Left ventricle myocardium inferior (tissue), 1 donor: ENCODE measurements around the gene UVRAG. TPM values are rescaled to one million over a fixed set of nuclear protein-coding genes. Genes with fewer than 3 reads are reported as not detected.

Experiments used
- DNase-seq: peaks from one replicate; pipeline ENCODE4 v3.0.0-alpha.2; 2020
- H3K27ac ChIP-seq: fragments of 200-600 bp; replicated peaks from 2 replicates; pipeline ENCODE4 v1.8.0; 2021
- H3K27me3 ChIP-seq: fragments of 200-600 bp; 2 replicates; pipeline ENCODE4 v1.8.0; 2021; ENCODE audit warnings: low read depth
- H3K36me3 ChIP-seq: fragments of 200-600 bp; 2 replicates; pipeline ENCODE4 v1.8.0; 2021
- H3K4me1 ChIP-seq: fragments of 200-600 bp; 2 replicates; pipeline ENCODE4 v1.8.0; 2021
- H3K4me3 ChIP-seq: fragments of 200-600 bp; 2 replicates; pipeline ENCODE4 v1.8.0; 2021; ENCODE audit warnings: mild to moderate bottlenecking, moderate library complexity
- H3K9me3 ChIP-seq: fragments of 200-600 bp; replicated peaks from 2 replicates; pipeline ENCODE4 v1.8.0; 2021
- intact Hi-C: fragments of 100-400 bp; cut with micrococcal nuclease; formaldehyde crosslinking; loops from one replicate; pipeline ENCODE4 v1.11.0; 2022
- total RNA-seq: library from RNA; stranded (reverse); fragmentation: NEBNext Ultra II Directional; extraction: Animal tissue kit (Norgen Biotek cat#: 25700); gene quantifications from one replicate; pipeline ENCODE4 v1.2.1, GENCODE V29; 2021
- TF ChIP-seq, protein P1 (sequence below): fragments of 200-600 bp; IDR thresholded peaks from 2 replicates; pipeline ENCODE4 v1.8.0; 2021; ENCODE audit warnings: antibody characterized with exemption, mild to moderate bottlenecking, borderline replicate concordance
- donor health status: DM: no; HTN: yes; CAD: no; lungs with severe emphysema.

Gene UVRAG
- total RNA-seq, 1 donor from 2014 or later, result 11.4 TPM

DNA sequence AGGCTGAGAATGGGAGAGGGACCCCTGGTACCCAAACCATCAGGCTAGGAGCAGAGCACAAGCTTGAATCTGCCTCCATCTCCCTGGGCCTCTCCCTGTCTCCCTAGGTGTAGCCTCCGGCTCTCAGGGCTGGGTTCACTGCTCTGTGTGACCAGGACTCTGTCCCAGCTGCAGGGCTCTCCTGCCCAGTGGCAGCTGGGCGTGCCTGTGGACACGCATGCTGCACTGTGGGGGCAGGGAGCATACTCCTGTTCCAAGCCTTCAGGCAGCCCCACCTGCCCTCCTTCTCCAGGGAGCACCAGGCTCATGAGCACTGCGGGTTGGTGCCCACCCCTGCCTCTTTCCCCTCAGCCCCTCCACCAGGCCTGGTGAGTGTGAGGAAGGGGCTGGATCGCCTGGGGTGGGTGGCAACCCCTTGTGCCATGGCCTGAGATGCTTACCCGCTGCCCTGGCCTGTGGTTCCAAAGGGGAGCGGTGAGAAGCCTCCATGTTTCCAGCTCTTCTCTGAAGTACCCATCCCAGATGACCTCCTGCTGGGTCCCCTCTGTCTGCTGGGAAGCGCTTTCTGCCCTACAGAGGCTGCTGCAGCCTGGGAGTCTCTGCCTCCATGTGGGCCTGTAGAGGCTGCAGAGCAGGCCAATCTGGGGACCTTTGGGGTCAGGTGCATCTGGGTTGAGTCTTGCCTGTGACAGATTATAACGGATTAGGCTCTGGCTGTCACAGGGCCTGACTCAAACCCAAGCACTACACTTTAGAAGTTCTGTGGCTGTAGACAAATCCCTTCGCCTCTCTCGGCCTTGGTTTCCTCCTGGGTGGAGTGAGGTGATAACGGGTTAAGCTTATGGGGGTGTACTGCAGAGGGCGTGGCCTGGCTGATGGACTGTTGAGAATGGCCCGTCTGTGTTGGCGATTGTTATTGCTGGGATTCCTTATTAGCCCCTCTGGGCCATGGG is 347.6 kb downstream of the UVRAG start:
- H3K27ac ChIP-seq, result no peak overlapping the region
- H3K36me3 ChIP-seq, result no peaks in the 10 kb centered on the region
- no peaks in the 10 kb centered on the region for H3K9me3 ChIP-seq
- DNase-seq, result no peak
- TF ChIP-seq, protein P1, sequence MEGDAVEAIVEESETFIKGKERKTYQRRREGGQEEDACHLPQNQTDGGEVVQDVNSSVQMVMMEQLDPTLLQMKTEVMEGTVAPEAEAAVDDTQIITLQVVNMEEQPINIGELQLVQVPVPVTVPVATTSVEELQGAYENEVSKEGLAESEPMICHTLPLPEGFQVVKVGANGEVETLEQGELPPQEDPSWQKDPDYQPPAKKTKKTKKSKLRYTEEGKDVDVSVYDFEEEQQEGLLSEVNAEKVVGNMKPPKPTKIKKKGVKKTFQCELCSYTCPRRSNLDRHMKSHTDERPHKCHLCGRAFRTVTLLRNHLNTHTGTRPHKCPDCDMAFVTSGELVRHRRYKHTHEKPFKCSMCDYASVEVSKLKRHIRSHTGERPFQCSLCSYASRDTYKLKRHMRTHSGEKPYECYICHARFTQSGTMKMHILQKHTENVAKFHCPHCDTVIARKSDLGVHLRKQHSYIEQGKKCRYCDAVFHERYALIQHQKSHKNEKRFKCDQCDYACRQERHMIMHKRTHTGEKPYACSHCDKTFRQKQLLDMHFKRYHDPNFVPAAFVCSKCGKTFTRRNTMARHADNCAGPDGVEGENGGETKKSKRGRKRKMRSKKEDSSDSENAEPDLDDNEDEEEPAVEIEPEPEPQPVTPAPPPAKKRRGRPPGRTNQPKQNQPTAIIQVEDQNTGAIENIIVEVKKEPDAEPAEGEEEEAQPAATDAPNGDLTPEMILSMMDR, result no peak
- intact Hi-C loops, result no loop called here
- H3K4me1 ChIP-seq, result peaks cover 22% of the 10 kb centered on the region
- no peak overlapping the region for H3K4me3 ChIP-seq
- H3K27me3 ChIP-seq, result no peaks in the 10 kb centered on the region

DNA sequence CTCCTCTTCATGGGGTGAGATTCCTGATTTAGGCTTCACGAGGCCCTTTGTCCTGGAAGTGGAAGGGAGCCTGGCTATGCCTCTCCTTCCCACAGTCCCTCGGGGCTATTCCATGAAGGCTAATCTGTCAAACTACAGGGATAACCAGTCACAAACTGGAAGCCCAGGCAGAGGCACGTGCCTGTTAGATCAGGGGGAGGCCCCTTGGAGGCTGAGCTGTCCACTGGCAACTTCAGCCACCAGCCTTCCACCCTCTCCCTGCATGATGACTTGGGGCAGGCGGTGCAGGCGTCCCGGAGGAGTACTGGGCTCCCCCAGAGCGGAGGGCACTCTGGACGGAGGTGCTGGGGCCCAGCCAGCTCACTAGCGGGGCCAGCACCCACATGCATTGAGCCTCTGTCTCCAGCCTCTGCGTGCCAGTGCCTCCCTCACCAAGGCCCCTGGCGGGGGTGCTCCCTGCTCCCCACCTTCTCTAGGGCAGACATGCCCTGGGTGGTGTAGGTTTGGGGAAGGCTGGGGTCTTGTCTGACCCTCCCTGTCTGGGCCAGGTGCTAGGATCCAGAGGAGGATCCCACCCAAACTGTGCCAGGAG is 348.4 kb downstream of the UVRAG start:
- no peak overlapping the region for H3K4me3 ChIP-seq
- no peaks in the 10 kb centered on the region for H3K9me3 ChIP-seq
- H3K27ac ChIP-seq, result no peak overlapping the region
- H3K27me3 ChIP-seq, result no peaks in the 10 kb centered on the region
- TF ChIP-seq, protein P1, result no peak
- intact Hi-C loops, result no loop called here
- DNase-seq, result no peak
- H3K4me1 ChIP-seq, result peaks cover 22% of the 10 kb centered on the region
- no peaks in the 10 kb centered on the region for H3K36me3 ChIP-seq

DNA sequence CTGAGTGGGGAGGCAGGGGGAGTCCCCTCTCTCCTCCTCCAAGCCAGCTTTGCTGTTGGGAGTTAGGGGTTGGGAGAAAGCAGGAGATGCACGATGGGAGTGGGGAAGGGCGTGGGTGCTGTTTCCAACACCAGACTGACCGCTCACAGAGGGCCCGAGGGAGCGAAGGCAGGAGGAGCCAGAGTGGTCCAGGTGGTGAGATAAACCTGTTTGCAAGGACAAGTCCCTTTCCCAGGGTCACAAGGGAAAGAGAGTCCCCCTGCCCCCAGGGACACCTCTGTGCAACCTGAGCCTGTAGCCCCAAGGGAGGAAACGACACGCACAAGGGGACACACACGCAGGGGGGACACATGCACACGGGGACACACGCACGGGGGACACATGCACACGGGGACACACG is 349.1 kb downstream of the UVRAG start:
- intact Hi-C loops, result no loop called here
- Histone ChIP-seq H3K27ac (no peak overlapping the region), H3K36me3 (no peaks in the 10 kb centered on the region), H3K27me3 (no peaks in the 10 kb centered on the region), H3K4me3 (no peak overlapping the region), H3K9me3 (no peaks in the 10 kb centered on the region), H3K4me1 (peaks cover 22% of the 10 kb centered on the region)
- no peak for DNase-seq
- TF ChIP-seq, protein P1, result no peak

DNA sequence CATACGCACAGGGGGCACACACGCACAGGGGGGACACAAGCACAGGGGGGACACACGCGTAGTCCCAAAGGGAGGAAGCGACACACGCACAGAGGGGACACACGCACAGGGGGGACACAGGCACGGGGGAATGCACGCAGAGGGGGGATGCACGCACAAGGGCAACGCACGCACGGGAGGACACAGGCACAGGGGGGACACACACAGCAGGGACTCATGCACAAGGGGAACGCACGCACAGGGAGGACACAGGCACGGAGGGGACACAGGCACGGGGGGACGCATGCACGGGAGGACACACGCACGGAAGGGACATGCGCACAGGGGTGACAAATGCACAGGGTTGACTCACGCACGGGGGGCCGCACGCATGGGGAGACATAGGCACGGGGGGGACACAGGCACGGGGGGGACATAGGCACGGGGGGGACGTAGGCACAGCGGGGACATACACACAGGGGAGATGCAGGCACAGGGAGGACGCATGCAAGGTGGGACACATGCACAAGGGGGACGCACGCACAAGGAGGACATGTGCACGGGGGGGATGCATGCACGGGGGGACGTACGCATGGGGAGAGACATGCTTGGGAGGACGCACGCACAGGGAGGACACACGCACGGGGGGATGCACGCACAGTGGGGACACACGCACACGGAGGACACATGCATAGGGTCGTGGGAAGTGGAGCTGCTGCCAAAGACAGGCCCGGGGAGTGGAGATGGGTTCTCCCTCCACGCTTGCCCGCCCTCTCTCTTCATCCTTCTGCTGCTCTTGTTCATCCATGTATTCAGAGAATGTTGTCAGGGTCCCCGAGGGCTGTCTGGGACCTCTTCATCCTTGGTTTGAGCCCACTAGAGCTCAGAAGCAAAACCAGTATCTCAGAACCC is 350.1 kb downstream of the UVRAG start:
- DNase-seq, result no peak
- intact Hi-C loops, result no loop called here
- no peaks in the 10 kb centered on the region for H3K27me3 ChIP-seq
- no peaks in the 10 kb centered on the region for H3K9me3 ChIP-seq
- H3K4me3 ChIP-seq, result no peak overlapping the region
- H3K36me3 ChIP-seq, result no peaks in the 10 kb centered on the region
- TF ChIP-seq, protein P1, result no peak
- peaks cover 22% of the 10 kb centered on the region for H3K4me1 ChIP-seq
- no peak overlapping the region for H3K27ac ChIP-seq

DNA sequence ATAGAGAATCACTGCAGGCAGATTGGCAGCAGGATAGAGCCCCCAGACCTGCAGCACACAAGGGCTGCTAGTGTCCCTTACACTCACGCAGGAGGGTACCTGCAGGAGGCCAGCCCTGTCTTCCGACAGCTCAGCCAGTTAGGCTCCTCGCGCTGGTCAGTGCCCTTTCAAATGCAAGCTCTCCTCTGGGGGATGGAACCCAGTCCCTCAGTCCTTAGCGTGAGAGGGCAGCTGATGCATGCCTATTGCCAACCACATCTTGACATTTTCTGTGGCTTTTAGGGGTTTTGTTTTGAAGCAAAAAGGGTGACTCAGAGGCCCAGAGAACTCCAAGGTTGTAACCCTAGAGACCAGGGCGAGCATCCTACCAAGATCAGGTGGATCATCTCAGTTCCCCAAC is 351.3 kb downstream of the UVRAG start:
- DNase-seq, result no peak
- intact Hi-C loops, result no loop called here
- Histone ChIP-seq H3K27me3 (no peaks in the 10 kb centered on the region), H3K4me3 (no peak overlapping the region), H3K27ac (no peak overlapping the region), H3K4me1 (peaks cover 14% of the 10 kb centered on the region), H3K36me3 (no peaks in the 10 kb centered on the region), H3K9me3 (no peaks in the 10 kb centered on the region)
- TF ChIP-seq, protein P1, result no peak
